B cell (primary cell): Measurements from ENCODE around the gene LARGE2. TPM values are rescaled to one million over a fixed set of nuclear protein-coding genes. Genes with fewer than 3 reads are reported as not detected.

Source experiments
- ATAC-seq: fragments of 200-7000 bp; cut with Tn5 transposase; one replicate; pipeline ENCODE4 v1.10.0; 2021; ENCODE audit warnings: low read depth, mild to moderate bottlenecking, moderate number of reproducible peaks, moderate library complexity
- CTCF ChIA-PET: fragments of 350-600 bp; sonication (Branson Sonifier 250); formaldehyde crosslinking; loops from one replicate; lab custom pipeline; 2021; ENCODE audit warnings: antibody characterized with exemption, inconsistent platforms; lab: Charles Lee
- POLR2A ChIA-PET: fragments of 350-600 bp; sonication (Branson Sonifier 250); formaldehyde crosslinking; loops from one replicate; lab custom pipeline; 2021; ENCODE audit warnings: antibody characterized with exemption; lab: Charles Lee
- DNase-seq: peaks from one replicate; pipeline ENCODE4 v3.0.0; 2013
- H2AFZ ChIP-seq: 2 replicates; pipeline ENCODE4 v1.6.1; 2012; ENCODE audit warnings: mild to moderate bottlenecking, low read depth, low read length; ENCODE audit not compliant: insufficient read depth, poor library complexity, severe bottlenecking
- H3K27ac ChIP-seq, 2 donors: 1 replicate in 1 of 2; 2 replicates in 1 of 2; pipeline ENCODE4 v1.5.1; 2012 to 2013; ENCODE audit warnings: low read length in 2 of 2, mild to moderate bottlenecking in 2 of 2, moderate library complexity in 1 of 2
- H3K27me3 ChIP-seq, 4 experiments: fragments of 200-600 bp in 1 of 4; sonication (generic) in 1 of 4; replicated peaks in 1 of 4; 1 replicate in 2 of 4; 2 replicates in 2 of 4; pipeline versions ENCODE4 v1.6.1 to v1.7.0; 2013 to 2016; ENCODE audit warnings: low read length in 3 of 4, mild to moderate bottlenecking in 2 of 4, mixed read lengths in 1 of 4, moderate library complexity in 1 of 4; ENCODE audit not compliant: insufficient read depth in 4 of 4, control insufficient read depth in 3 of 4; ENCODE audit errors: control extremely low read depth in 1 of 4
- H3K36me3 ChIP-seq, 2 experiments: replicated peaks in 1 of 2; 1 replicate in 1 of 2; 2 replicates in 1 of 2; pipeline versions ENCODE4 v1.6.1 to v1.7.1; 2013; ENCODE audit warnings: low read length in 1 of 2; ENCODE audit not compliant: insufficient read depth in 2 of 2, control insufficient read depth in 1 of 2; ENCODE audit errors: control extremely low read depth in 1 of 2, extremely low read depth in 1 of 2
- H3K4me1 ChIP-seq, 2 donors: fragments of 200-600 bp in 1 of 2; sonication (generic) in 1 of 2; 1 replicate in 1 of 2; 2 replicates in 1 of 2; pipeline versions ENCODE4 v1.5.1 to v1.6.1; 2013 to 2017; ENCODE audit warnings: low read length in 2 of 2; ENCODE audit not compliant: control insufficient read depth in 2 of 2, insufficient read depth in 2 of 2
- H3K4me2 ChIP-seq: replicated peaks from 2 replicates; pipeline ENCODE3; 2012; ENCODE audit warnings: mild to moderate bottlenecking, low read depth, low read length; ENCODE audit not compliant: poor library complexity, severe bottlenecking
- H3K4me3 ChIP-seq, 5 experiments: fragments of 200-600 bp in 1 of 5; sonication (generic) in 1 of 5; 1 replicate in 3 of 5; 2 replicates in 2 of 5; pipeline versions ENCODE4 v1.5.1 to v1.7.0; 2011 to 2016; ENCODE audit warnings: low read length in 4 of 5, mild to moderate bottlenecking in 4 of 5, low read depth in 2 of 5, control low read depth in 1 of 5, moderate library complexity in 1 of 5; ENCODE audit not compliant: insufficient read depth in 1 of 5; ENCODE audit errors: control extremely low read depth in 1 of 5, extremely low read depth in 1 of 5
- H3K79me2 ChIP-seq: fragments of 200-600 bp; sonication (generic); one replicate; pipeline ENCODE4 v1.6.0; 2016; ENCODE audit warnings: low read length; ENCODE audit not compliant: control insufficient read depth, insufficient read depth
- H3K9ac ChIP-seq: fragments of 200-600 bp; sonication (generic); 2 replicates; pipeline ENCODE4 v1.6.1; 2017; ENCODE audit warnings: mild to moderate bottlenecking, low read length, moderate library complexity
- H3K9me3 ChIP-seq, 3 donors: one replicate each; pipeline versions ENCODE4 v1.6.1 to v1.7.1; 2013; ENCODE audit warnings: low read length in 2 of 3; ENCODE audit not compliant: control insufficient read depth in 2 of 3, insufficient read depth in 1 of 3; ENCODE audit errors: control extremely low read depth in 1 of 3
- H4K20me1 ChIP-seq: 2 replicates; pipeline ENCODE4 v1.6.0; 2012; ENCODE audit warnings: mild to moderate bottlenecking, low read length; ENCODE audit not compliant: insufficient read depth, control insufficient read depth, poor library complexity, severe bottlenecking
- H3K27ac Mint-ChIP-seq: one replicate; pipeline ENCODE4 v1.8.0; 2021; ENCODE audit warnings: mixed read lengths
- H3K27me3 Mint-ChIP-seq: one replicate; pipeline ENCODE4 v1.8.0; 2021; ENCODE audit warnings: mixed read lengths
- H3K4me1 Mint-ChIP-seq: one replicate; pipeline ENCODE4 v1.8.0; 2021; ENCODE audit warnings: mixed read lengths
- H3K4me3 Mint-ChIP-seq: one replicate; pipeline ENCODE4 v1.8.0; 2021; ENCODE audit warnings: mixed read lengths
- H3K9me3 Mint-ChIP-seq: one replicate; pipeline ENCODE4 v1.8.0; 2022; ENCODE audit warnings: mixed read lengths; ENCODE audit not compliant: insufficient read depth
- EZH2 ChIP-seq: IDR thresholded peaks from 2 replicates; pipeline ENCODE4 v1.6.1; 2012; ENCODE audit warnings: borderline replicate concordance, low read depth, mild to moderate bottlenecking, moderate library complexity, low read length; ENCODE audit not compliant: insufficient read depth, poor library complexity, severe bottlenecking
- WGBS: methylation state at CpG from one replicate; pipeline ENCODE4 v1.1.5; 2013; ENCODE audit warnings: missing lambda C conversion rate; ENCODE audit not compliant: insufficient coverage; 5-methylcytosine and 5-hydroxymethylcytosine counted together
- intact Hi-C: fragments of 100-400 bp; cut with micrococcal nuclease; formaldehyde crosslinking; loops from one replicate; pipeline ENCODE4 v1.10.0; 2022
- polyA plus RNA-seq: library from polyadenylated mRNA; depleted of rRNA; stranded (reverse); fragments of >200 nt; gene quantifications from 2 replicates; pipeline ENCODE4 v1.2.3, GENCODE V29; 2012
- total RNA-seq, 2 donors: library from RNA; stranded (reverse); fragments of 120-200 nt in 1 of 2; gene quantifications; 1 replicate in 1 of 2; 2 replicates in 1 of 2; pipeline versions ENCODE4 v1.2.3 to v1.2.4, GENCODE V29; 2013 to 2022
- TF ChIP-seq, protein P1 (sequence below): fragments of 200-600 bp; IDR thresholded peaks from one replicate; pipeline ENCODE4 v1.8.0; 2022; ENCODE audit warnings: antibody characterized with exemption, mild to moderate bottlenecking

Gene LARGE2
- total and polyA plus RNA-seq, 2 donors (not counting 1 experiment from before 2014, with no cell fraction given) = 109 to 264 TPM

DNA sequence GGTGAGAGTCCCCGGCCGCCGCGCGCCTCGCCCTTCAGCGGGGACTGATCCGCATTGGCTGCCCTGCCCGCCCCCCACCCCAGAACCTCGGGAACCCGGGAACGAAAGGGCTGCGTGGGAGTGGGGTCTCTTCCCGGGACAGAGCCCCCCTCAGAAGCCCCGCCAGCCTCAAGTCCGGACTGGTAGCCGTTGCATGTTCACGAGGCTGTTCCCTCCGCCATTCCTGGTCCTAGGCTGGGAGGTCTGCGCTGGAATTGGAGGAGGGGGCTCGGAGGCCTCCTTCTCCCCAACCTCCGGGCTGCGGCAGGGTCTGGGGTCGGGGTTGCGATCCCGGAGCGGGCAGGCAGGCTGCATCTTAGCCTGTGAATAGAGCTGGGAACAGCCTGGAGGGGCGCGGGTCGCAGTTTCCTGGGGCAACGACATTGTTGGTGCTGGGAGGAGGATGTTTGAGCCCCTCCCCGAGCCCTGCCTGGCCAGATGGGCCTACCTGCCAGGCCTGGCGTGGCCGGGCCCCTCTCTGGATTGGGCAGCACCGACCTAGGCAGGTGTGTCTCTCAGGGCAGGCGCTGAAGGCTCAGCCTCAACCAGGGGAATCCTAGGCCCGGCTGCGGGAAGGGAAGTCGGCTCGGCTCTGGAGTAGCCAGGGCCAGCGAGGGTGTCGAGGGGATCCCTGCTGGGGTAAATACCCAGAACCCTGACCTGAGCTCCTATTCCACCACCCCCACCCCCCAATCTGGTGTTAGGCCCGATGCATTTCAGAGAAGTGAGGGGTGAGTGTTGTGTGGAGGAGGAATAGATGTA, 36.3 kb upstream of the LARGE2 start:
- DNase-seq (no peak), ATAC-seq (no peak)
- H2AFZ ChIP-seq = peak overlapping the region; percentile 51
- WGBS = 22% methylated on average over 37 of the region's 43 CpGs
- CTCF ChIA-PET = no interaction called here
- no peaks in the 10 kb centered on the region for H3K9me3 ChIP-seq
- no peak for TF ChIP-seq EZH2
- TF ChIP-seq, protein P1, sequence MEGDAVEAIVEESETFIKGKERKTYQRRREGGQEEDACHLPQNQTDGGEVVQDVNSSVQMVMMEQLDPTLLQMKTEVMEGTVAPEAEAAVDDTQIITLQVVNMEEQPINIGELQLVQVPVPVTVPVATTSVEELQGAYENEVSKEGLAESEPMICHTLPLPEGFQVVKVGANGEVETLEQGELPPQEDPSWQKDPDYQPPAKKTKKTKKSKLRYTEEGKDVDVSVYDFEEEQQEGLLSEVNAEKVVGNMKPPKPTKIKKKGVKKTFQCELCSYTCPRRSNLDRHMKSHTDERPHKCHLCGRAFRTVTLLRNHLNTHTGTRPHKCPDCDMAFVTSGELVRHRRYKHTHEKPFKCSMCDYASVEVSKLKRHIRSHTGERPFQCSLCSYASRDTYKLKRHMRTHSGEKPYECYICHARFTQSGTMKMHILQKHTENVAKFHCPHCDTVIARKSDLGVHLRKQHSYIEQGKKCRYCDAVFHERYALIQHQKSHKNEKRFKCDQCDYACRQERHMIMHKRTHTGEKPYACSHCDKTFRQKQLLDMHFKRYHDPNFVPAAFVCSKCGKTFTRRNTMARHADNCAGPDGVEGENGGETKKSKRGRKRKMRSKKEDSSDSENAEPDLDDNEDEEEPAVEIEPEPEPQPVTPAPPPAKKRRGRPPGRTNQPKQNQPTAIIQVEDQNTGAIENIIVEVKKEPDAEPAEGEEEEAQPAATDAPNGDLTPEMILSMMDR = no peak
- Mint-ChIP-seq H3K27ac (no peak overlapping the region), H3K4me3 (peak overlapping the region; percentile 63), H3K9me3 (no peaks in the 10 kb centered on the region), H3K27me3 (no peaks in the 10 kb centered on the region), H3K4me1 (peaks cover 12% of the 10 kb centered on the region)
- peaks cover 0 to 3% of the 10 kb centered on the region in 2 experiments for H3K36me3 ChIP-seq
- peak overlapping the region in 4 of 5 experiments; percentile 32 to 59 (median 50) for H3K4me3 ChIP-seq
- no peak overlapping the region for H3K27ac ChIP-seq
- no peaks in the 10 kb centered on the region for H3K79me2 ChIP-seq
- intact Hi-C loops = loop anchor here (1.0 kb wide), 3 partner anchors 13 to 39 kb away; partner anchors contain the start of gene CRY2
- H4K20me1 ChIP-seq = peaks cover 21% of the 10 kb centered on the region
- H3K4me2 ChIP-seq = peak overlapping the region; percentile 86
- H3K27me3 ChIP-seq = peaks cover 0 to 13% (median 0%) of the 10 kb centered on the region in 4 experiments
- H3K4me1 ChIP-seq = peaks cover 11 to 12% of the 10 kb centered on the region in 2 donors
- peak overlapping the region; percentile 63 for H3K9ac ChIP-seq
- POLR2A ChIA-PET = no interaction called here

DNA sequence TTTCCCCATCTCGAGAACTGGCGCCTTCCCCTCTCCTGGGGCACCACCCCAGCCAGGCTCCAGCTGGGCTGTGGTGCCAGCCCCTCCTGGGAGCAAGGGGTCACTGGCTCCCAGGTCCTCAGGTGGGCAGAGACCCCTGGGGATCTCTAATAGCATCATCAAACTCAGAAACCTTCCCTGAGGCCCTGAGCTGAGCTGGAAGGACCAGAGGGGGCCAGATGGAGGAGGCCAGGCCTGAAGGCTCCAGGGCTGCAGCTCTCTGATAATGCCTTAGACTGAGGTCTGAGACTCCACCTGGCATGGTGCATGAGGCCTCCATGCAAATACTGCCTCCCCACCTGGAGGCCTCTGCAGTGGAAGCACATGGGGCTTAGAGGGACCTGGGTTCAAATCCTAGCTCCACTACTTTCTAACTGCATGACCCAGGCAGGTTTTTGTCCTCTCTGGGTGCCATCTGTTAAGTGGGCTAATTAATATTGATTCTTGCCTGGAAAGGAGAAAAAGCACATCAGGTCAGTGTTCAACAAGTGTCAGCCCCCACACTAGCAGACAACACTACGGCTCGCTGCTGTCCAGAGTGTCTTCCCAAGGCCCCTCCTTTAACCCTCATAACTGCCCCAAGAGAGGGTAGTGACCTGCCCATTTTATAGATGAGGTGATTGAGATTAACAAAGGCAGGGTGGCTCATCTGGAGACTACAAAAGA, 35.5 kb upstream of the LARGE2 start:
- H3K27ac Mint-ChIP-seq = no peak overlapping the region
- intact Hi-C loops = no loop called here

More for the DNA sequence above, 35.5 kb upstream of the LARGE2 start:
- Histone ChIP-seq H3K36me3 (peaks cover 0 to 2% of the 10 kb centered on the region in 2 experiments), H3K9ac (no peak overlapping the region), H4K20me1 (peaks cover 21% of the 10 kb centered on the region), H3K79me2 (no peaks in the 10 kb centered on the region), H2AFZ (no peak overlapping the region), H3K4me3 (no peak overlapping the region), H3K27ac (no peak overlapping the region), H3K4me1 (peaks cover 11 to 12% of the 10 kb centered on the region in 2 donors), H3K9me3 (no peaks in the 10 kb centered on the region), H3K4me2 (no peak overlapping the region), H3K27me3 (peaks cover 0 to 13% (median 0%) of the 10 kb centered on the region in 4 experiments)
- no peak for ATAC-seq
- Mint-ChIP-seq H3K4me1 (peaks cover 12% of the 10 kb centered on the region), H3K27me3 (no peaks in the 10 kb centered on the region), H3K9me3 (no peaks in the 10 kb centered on the region), H3K4me3 (peak overlapping the region; percentile 52)
- POLR2A ChIA-PET = no interaction called here
- CTCF ChIA-PET = no interaction called here
- no peak for DNase-seq
- TF ChIP-seq, protein P1 = no peak
- 88% methylated on average over 2 of the region's 4 CpGs for WGBS
